Measurements from ENCODE around the gene TTC1. TPM values are rescaled to one million over a fixed set of nuclear protein-coding genes. Genes with fewer than 3 reads are reported as not detected.
"Not testable (repeated sequence)": the region's sequence is repeated elsewhere in the genome, so short reads cannot be mapped to it uniquely, and the experiment has no call there.

Gene TTC1
- total RNA-seq, result 114 TPM
- long read RNA-seq, transcript TTC1-204 (5 exons, 1,119 nt), result major isoform, 17 of 36 reads
- long read RNA-seq, transcript TTC1-201 (8 exons, 1,467 nt), result minor isoform, 16 of 36 reads
- long read RNA-seq, partial matches to known transcripts, result 3 of 36 reads
- long read RNA-seq, other reads (novel, unspliced or antisense), result 0 of 36 reads

DNA sequence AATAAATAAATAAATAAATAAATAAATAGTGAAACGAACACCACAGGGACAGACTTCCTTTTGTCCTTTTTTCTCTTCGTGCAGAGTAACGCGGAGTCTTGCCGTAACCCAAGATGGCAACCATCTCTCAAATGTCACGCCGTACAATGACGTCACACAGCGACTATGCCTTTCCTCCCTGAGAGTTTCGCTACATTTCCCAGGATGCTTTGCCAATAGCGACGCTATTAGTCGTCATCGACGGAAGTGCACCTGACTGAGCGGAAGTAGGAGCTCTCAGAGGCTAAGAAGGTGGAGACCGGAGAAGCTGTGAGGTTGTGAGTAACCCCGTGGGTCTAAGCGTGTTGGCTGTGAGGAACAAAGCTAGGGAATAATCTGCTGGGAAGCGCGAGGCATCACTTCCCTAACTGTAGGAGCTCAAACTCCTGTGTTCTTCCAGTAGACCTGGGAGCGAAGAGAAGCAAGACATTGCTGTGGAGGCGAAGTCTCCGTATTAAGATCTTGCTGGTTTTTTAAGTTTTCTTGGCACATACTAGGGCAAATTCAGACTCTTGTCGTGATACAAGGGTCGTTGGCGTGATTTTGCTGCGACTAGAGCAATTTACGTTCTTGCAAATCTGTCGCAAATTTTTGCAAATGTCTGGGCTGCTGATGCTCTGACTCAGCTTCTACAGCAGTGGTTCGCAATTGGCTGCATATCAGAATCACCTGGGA, at the start of gene TTC1:
Gene TTC1 (plus strand): TSS at position 263 of the 714 bp plus-strand sequence. CDS start 1,390 bp downstream, outside the sequence.
- intact Hi-C loops (cut with DNase I), result loop anchor here (10.0 kb wide), 1 partner anchor 834 kb away; no protein-coding TSS in a partner anchor
- DNase-seq (ENCODE audit: missing footprints), result peak; percentile 94
- ATAC-seq, result peak; percentile 97

- ATAC-seq (no peak), DNase-seq (ENCODE audit: missing footprints) (no peak)
- intact Hi-C loops (cut with DNase I), result no loop called here
Measured at GRCh38 chr5:159961176-159962160, 47.5 kb upstream of the TTC1 start.

- ATAC-seq, result no peak
- intact Hi-C loops (cut with DNase I), result no loop called here
Measured at GRCh38 chr5:159962214-159962613, 46.7 kb upstream of the TTC1 start.

GRCh38 chr5:159963935-159964334, 45.0 kb upstream of the TTC1 start:
- intact Hi-C loops (cut with DNase I), result loop anchor here (2.0 kb wide), 1 partner anchor 447 kb away; no protein-coding TSS in a partner anchor
- no peak for DNase-seq (ENCODE audit: missing footprints)
- no peak for ATAC-seq

More at GRCh38 chr5:159962214-159962613, 46.7 kb upstream of the TTC1 start:
- DNase-seq (ENCODE audit: missing footprints), result no peak

DNA sequence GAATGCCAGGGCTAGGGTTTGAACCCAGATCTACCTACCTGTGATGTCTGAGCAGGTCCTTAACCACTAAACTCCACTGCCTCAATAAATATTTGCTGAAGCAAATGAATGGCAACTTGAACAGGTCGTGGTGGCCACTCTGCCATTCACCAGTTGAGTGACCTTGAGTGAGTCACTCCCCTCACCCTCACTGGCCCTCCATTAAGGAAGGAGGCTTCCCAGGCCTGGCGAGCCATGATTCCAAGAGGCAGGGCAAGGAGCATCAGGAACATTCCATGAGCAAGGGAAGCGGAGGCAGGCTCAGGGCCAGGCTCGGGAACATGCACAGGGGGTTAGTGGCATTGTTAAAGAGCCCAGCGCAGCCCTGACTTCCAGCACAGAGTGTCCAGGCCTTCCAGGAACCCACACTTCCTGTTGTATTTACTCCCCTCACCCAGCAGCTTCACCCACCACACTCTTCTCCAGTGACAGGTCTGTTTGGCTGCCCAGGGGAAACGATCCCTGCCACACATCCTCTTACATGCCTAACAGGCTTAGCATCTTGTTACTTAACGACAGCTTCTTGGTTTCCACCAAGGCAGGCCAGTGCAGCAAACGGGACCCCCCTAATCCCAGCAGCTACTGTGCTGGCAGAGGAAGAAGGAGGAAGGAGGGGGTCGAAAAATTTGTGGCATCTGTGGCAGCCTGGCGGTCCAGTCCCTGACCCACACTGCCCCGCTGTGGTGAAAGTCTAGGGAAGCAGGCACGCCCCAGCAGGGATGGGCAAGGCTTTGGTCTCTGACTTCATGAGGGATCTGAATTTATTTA, 43.7 kb upstream of the TTC1 start:
- ATAC-seq, result peak; percentile 87
- no peak for DNase-seq (ENCODE audit: missing footprints)
- intact Hi-C loops (cut with DNase I), result loop anchor here (2.0 kb wide), 1 partner anchor 448 kb away; no protein-coding TSS in a partner anchor

DNA sequence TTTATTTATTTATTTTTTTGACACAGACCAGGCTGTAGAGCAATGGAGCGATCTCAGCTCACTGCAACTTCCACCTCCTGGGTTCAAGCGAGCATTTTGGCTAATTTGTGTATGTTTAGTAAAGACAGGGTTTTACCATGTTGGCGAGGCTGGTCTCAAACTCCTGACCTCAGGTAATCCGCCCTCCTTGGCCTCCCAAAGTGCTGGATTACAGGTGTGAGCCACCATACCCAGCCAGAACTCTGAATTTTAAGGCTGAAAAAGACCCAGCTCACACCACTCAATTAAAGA, 43.2 kb upstream of the TTC1 start:
- ATAC-seq; DNase-seq (ENCODE audit: missing footprints): not testable (repeated sequence)
- intact Hi-C loops (cut with DNase I), result loop anchor here (2.0 kb wide), 1 partner anchor 449 kb away; no protein-coding TSS in a partner anchor

DNA sequence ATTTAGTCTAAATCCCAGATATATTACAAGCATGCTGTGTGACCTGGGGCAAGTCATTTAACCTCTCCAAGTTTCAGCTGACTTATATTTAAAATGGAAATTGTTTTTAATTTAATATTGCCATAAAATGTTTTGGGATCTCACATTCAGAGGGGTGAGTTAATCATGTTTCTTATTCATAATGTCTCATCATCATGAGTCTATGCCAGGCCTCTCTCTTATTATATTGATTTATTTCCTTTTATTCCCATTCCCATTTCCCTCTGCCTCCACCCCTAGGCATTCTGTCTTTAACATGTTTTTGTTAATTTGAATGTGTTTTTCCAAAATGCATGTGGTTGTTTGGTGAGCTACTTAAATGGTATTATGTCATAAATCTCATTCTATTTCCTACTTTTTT, 39.0 kb upstream of the TTC1 start:
- intact Hi-C loops (cut with DNase I), result no loop called here
- no peak for ATAC-seq
- DNase-seq (ENCODE audit: missing footprints), result no peak

GRCh38 chr5:159971038-159971437, 37.9 kb upstream of the TTC1 start:
- intact Hi-C loops (cut with DNase I), result no loop called here
- ATAC-seq (no peak), DNase-seq (ENCODE audit: missing footprints) (no peak)

DNA sequence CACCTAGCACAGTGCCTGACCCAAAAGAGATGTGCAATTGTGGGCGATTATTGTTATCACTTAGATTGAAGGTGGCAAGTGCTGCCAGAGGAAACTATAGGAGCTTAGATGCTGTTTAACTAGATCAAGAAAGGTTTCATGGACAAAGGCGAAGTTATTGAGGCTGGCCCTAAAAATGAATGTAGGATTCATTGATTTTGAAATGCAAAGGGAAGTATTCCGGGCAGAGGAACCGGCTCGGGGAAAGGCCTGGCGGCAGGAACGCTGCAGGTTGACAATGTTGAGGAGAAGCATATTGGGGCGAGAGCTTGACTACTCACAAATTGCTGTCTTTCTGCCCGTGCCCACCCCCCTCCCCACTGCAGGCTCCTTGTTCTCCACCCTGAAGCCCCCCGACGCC, 37.4 kb upstream of the TTC1 start:
- intact Hi-C loops (cut with DNase I), result no loop called here
- ATAC-seq (no peak), DNase-seq (ENCODE audit: missing footprints) (no peak)

DNA sequence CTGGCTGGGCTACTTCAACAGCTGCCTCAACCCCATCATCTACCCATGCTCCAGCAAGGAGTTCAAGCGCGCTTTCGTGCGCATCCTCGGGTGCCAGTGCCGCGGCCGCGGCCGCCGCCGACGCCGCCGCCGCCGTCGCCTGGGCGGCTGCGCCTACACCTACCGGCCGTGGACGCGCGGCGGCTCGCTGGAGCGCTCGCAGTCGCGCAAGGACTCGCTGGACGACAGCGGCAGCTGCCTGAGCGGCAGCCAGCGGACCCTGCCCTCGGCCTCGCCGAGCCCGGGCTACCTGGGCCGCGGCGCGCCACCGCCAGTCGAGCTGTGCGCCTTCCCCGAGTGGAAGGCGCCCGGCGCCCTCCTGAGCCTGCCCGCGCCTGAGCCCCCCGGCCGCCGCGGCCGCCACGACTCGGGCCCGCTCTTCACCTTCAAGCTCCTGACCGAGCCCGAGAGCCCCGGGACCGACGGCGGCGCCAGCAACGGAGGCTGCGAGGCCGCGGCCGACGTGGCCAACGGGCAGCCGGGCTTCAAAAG, 36.9 kb upstream of the TTC1 start:
- DNase-seq (ENCODE audit: missing footprints) (no peak), ATAC-seq (peak; percentile 59)
- intact Hi-C loops (cut with DNase I), result no loop called here

DNA sequence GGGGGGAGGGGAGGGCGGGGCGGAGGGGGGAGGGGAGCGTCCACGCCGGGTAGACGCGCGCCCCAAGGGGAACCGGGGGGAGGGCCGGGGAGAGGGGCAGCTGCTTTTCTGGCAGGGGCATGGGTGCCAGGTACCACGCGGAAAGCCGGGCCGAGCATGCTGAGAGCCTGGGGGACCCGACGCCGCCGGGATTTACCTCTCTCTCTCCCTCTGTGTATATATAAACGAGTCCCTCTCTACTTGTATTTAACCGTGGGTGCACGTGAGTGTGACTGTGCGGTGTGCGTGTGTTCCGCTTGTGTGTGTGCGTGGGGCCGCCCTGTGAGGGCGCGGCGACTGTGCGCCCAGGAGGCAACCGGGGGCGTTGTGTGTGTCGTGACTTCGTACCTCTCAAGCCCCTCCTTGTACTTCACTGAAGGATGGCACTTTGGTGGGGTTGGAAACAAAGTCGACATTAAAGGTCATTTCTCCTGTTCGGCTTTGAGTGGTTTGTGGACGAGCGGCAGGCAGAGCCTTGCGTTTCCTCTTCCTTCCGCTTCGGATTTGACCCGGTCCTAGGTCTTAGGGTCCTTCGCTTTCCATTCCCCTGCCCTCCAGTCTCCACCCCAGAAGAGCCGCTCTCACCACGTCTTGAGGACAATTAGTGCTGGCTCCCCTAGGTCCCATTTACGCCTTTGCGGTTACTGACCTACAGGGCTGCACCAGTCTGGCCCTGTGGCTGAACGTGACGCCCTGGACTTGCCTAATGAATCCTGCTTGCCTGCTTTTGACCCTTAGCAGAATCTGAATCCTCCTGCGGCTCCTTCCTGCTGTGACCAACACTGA, 36.2 kb upstream of the TTC1 start:
- DNase-seq (ENCODE audit: missing footprints), result no peak
- no peak for ATAC-seq
- intact Hi-C loops (cut with DNase I), result no loop called here

DNA sequence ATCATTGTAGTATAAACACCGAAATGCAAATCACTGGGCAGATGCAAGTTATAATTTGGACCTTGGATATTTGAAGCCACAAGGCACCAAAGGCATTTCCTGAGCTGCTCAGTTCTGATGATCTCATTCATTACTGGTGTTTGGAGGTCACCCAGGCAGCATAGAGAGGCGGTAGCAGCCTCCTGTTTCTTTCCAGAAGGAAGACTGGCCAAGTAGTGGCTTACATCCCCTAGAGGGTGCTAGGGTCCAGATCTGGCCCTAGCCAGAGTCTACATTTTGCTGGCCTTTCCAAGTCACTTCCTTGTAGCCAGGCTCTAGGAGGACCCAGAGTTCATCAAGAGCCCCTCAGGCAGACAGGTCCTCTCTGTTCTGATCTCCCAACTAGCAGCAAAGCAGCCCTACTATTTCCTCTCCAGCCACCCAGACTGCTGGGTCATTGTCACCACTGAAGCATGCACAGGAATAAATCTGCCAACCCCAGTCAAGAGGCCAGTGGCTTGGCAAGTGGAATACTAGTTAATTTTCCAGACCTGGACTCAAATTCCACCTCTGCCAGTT, 33.4 kb upstream of the TTC1 start:
- ATAC-seq (peak; percentile 84), DNase-seq (ENCODE audit: missing footprints) (no peak)
- intact Hi-C loops (cut with DNase I), result no loop called here

DNA sequence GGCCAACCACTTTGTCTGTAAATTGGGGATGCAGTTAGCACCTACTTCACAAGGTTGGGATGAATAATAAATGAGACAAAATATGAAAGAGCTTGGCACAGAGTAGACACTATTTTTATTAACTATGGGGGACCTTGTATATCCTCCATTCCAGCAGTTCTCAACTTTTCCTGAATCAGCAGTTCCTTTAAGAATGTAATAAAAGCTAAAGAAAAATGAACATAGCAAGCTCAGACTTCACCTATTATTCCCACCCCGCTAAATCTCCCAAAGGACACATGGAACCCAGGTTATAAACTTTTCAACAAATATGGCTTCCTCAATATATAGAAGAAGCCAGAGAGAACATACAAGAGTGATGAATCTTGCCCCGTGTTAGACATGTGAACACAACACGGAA, 32.0 kb upstream of the TTC1 start:
- ATAC-seq, result no peak
- no peak for DNase-seq (ENCODE audit: missing footprints)
- intact Hi-C loops (cut with DNase I), result no loop called here

DNA sequence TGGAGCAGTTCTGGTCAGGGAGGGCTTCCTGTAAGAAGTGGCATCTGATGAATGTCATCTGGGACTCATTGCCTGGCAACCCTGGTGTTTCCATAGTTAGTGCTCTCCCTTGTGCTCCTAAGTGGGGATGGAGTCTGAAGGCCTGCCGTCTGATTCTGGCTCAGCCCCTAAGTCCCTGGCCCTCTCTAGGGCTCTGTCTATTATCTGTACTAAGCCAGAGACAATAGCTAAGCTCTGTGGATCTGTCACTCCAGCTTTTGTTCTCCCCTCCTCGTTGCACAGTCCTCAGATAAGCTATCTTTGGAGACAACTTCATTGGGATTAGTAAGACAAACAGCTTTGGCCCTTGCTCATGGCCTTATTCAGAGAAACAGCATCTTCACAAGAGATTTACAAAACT, 30.6 kb upstream of the TTC1 start:
- no peak for DNase-seq (ENCODE audit: missing footprints)
- ATAC-seq, result no peak
- intact Hi-C loops (cut with DNase I), result no loop called here

- DNase-seq (ENCODE audit: missing footprints) (no peak), ATAC-seq (no peak)
- intact Hi-C loops (cut with DNase I), result loop anchor here (5.0 kb wide), 1 partner anchor 650 kb away; the partner anchor contains the start of gene IL12B
Measured at GRCh38 chr5:159982421-159983173, 26.3 kb upstream of the TTC1 start.

- intact Hi-C loops (cut with DNase I), result loop anchor here (2.0 to 5.0 kb wide), 2 partner anchors 545 to 700 kb away; no protein-coding TSS in a partner anchor
- ATAC-seq (peak; percentile 87), DNase-seq (ENCODE audit: missing footprints) (peak; percentile 85)
Measured at GRCh38 chr5:159987031-159987674, 21.8 kb upstream of the TTC1 start.

Measured in Right ventricle myocardium inferior (tissue), 1 donor.